ENCODE measurements around the gene IPO4.

- TF ChIP-seq KDM1A (IDR thresholded peaks at IDR 0.05) (no peak), CHD1 (IDR thresholded peaks at IDR 0.05; ENCODE audit: low read length) (no peak), HLTF (IDR thresholded peaks at IDR 0.05) (no peak), ATF7 (IDR thresholded peaks at IDR 0.05) (no peak), E2F8 (IDR thresholded peaks at IDR 0.05; ENCODE audit: low read depth, partially characterized antibody) (no peak), ZNF174 (CRISPR knock-in tag; IDR thresholded peaks at IDR 0.05) (no peak), SIN3A (IDR thresholded peaks at IDR 0.05; ENCODE audit: borderline replicate concordance in 2 of 2, control insufficient read depth in 1 of 2, low read depth in 2 of 2, low read length in 2 of 2) (no peak), CTCF (IDR thresholded peaks at IDR 0.05 in 2 of 3, conservative IDR thresholded peaks at IDR 0.05 in 1 of 3; ENCODE audit: insufficient read depth in 2 of 3, low read depth in 1 of 3, low read length in 3 of 3) (no peak; a peak in 1 of 6 replicates), ZFP36 (IDR thresholded peaks at IDR 0.05; ENCODE audit: low read depth, low read length, partially characterized antibody) (no peak), HOMEZ (CRISPR knock-in tag; IDR thresholded peaks at IDR 0.05) (no peak), ATF3 (IDR thresholded peaks at IDR 0.05) (no peak), ATF3 (CRISPR knock-in tag; conservative IDR thresholded peaks at IDR 0.05) (no peak)
Measured at GRCh38 chr14:24196071-24197055, 7.7 kb upstream of the IPO4 start.
